ENCODE results near the gene RNF186.

Gene RNF186

DNA sequence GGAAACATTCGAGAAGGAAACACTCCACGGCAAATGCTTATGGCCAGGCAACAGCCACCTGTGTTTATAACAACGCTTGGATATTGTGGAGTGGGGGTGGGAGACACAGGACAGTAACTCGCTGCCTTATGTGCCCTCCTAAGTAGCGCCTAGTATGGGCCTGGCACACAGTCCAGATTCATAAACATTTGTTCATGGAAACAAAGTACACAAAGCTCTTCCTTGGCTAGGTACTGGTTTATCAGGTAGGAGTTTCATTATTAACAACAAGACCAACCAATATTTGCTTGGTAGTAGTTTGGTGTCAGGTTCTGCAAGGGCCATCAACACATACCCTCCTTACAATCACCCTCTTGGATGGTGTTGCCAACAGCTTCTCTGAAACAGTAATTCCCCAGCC is 38.8 kb downstream of the RNF186 start:
- no peak overlapping the region for H3K27ac ChIP-seq (ENCODE audit: extremely low read depth, low read depth, low read length)
- H3K36me3 ChIP-seq (ENCODE audit: control insufficient read depth in 2 of 2, insufficient read depth in 1 of 2, low read length in 2 of 2) = no peaks in the 10 kb centered on the region
- no peaks in the 10 kb centered on the region for H3K9me3 ChIP-seq (ENCODE audit: control insufficient read depth, insufficient read depth, low read depth, low read length)
- TF ChIP-seq ZNF585B (tag by site-specific recombination; IDR thresholded peaks at IDR 0.05) (no peak), ZNF514 (tag by site-specific recombination; IDR thresholded peaks at IDR 0.05) (no peak)
- POLR2A ChIA-PET = no interaction called here
- no peaks in the 10 kb centered on the region for H3K4me1 ChIP-seq (ENCODE audit: control insufficient read depth, insufficient read depth, low read length)
- CTCF ChIA-PET = interaction anchor here (1.4 kb wide), 1 partner anchor 9 kb away, joined by 3 read pairs; no protein-coding TSS in a partner anchor
- no peak overlapping the region for H3K4me3 ChIP-seq (ENCODE audit: low read depth, low read length)

DNA sequence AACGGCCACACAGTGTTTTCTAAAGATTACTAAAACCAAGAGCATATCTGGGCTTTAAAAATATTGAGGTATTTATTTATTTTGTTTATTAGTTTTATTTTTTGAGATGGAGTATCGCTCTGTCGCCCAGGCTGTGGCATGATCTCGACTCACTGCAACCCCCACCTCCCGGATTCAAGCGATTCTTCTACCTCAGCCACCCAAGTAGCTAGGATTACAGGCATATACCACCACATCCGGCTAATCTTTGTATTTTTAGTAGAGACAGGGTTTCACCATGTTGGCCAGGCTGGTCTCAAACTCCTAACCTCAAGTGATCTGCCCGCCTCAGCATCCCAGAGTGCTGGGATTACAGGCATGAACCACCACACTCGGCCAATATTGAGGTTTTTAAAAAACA is 39.3 kb downstream of the RNF186 start:
- ChIA-PET POLR2A (no interaction called here), CTCF (interaction anchor here (1.4 to 2.5 kb wide), 2 partner anchors 10 to 14 kb away, joined by 3 to 15 read pairs; no protein-coding TSS in a partner anchor)
- no peak overlapping the region for H3K27ac ChIP-seq (ENCODE audit: extremely low read depth, low read depth, low read length)
- TF ChIP-seq, protein P1, sequence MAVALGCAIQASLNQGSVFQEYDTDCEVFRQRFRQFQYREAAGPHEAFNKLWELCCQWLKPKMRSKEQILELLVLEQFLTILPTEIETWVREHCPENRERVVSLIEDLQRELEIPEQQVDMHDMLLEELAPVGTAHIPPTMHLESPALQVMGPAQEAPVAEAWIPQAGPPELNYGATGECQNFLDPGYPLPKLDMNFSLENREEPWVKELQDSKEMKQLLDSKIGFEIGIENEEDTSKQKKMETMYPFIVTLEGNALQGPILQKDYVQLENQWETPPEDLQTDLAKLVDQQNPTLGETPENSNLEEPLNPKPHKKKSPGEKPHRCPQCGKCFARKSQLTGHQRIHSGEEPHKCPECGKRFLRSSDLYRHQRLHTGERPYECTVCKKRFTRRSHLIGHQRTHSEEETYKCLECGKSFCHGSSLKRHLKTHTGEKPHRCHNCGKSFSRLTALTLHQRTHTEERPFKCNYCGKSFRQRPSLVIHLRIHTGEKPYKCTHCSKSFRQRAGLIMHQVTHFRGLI (tag by site-specific recombination; IDR thresholded peaks at IDR 0.05) = no peak
- TF ChIP-seq ZSCAN16 (tag by site-specific recombination; IDR thresholded peaks at IDR 0.05) (no peak), KLF7 (tag by site-specific recombination; IDR thresholded peaks at IDR 0.05; ENCODE audit: borderline replicate concordance) (no peak), YY2 (tag by site-specific recombination; IDR thresholded peaks at IDR 0.05) (no peak), ZNF138 (tag by site-specific recombination; IDR thresholded peaks at IDR 0.05; ENCODE audit: borderline replicate concordance) (no peak), ZNF777 (tag by site-specific recombination; IDR thresholded peaks at IDR 0.05; ENCODE audit: borderline replicate concordance) (no peak), SP2 (tag by site-specific recombination; IDR thresholded peaks at IDR 0.05) (no peak), ZNF223 (tag by site-specific recombination; IDR thresholded peaks at IDR 0.05) (no peak), ZBTB21 (tag by site-specific recombination; IDR thresholded peaks at IDR 0.05) (no peak), ZNF394 (tag by site-specific recombination; IDR thresholded peaks at IDR 0.05; ENCODE audit: borderline replicate concordance) (no peak), SP7 (tag by site-specific recombination; IDR thresholded peaks at IDR 0.05) (no peak), HOXD13 (CRISPR knock-in tag; IDR thresholded peaks at IDR 0.05; ENCODE audit: borderline replicate concordance) (no peak), ZNF510 (tag by site-specific recombination; IDR thresholded peaks at IDR 0.05; ENCODE audit: insufficient replicate concordance) (no peak), GFI1B (tag by site-specific recombination; IDR thresholded peaks at IDR 0.05) (no peak)
- no peaks in the 10 kb centered on the region for H3K36me3 ChIP-seq (ENCODE audit: control insufficient read depth in 2 of 2, insufficient read depth in 1 of 2, low read length in 2 of 2)
- H3K9me3 ChIP-seq (ENCODE audit: control insufficient read depth, insufficient read depth, low read depth, low read length) = no peaks in the 10 kb centered on the region
- no peak overlapping the region for H3K4me3 ChIP-seq (ENCODE audit: low read depth, low read length)
- no peaks in the 10 kb centered on the region for H3K4me1 ChIP-seq (ENCODE audit: control insufficient read depth, insufficient read depth, low read length)

DNA sequence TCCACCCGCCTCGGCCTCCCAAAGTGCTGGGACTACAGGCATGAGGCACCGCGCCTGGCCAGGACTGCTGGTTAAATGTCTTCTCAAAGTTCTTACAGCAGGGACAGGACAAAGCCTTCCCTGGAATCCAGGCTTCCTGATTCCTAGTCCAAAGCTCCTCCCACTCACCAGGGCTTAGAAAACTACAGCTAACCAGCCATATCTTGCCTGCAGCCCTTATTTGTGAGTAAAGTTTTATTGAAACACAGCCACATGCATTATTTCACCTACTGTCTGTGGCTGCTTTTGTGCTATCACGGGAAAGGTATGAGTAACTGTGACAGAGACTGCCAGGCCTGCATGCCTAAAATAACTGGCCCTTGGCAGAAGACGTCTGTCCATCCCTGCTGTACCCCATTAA is 39.8 kb downstream of the RNF186 start:
- Histone ChIP-seq H3K4me3 (ENCODE audit: low read depth, low read length) (no peak overlapping the region), H3K4me1 (ENCODE audit: control insufficient read depth, insufficient read depth, low read length) (no peaks in the 10 kb centered on the region), H3K27ac (ENCODE audit: extremely low read depth, low read depth, low read length) (no peak overlapping the region), H3K36me3 (ENCODE audit: control insufficient read depth in 2 of 2, insufficient read depth in 1 of 2, low read length in 2 of 2) (no peaks in the 10 kb centered on the region), H3K9me3 (ENCODE audit: control insufficient read depth, insufficient read depth, low read depth, low read length) (no peaks in the 10 kb centered on the region)
- POLR2A ChIA-PET = no interaction called here
- CTCF ChIA-PET = interaction anchor here (2.5 kb wide), 1 partner anchor 13 kb away, joined by 15 read pairs; no protein-coding TSS in a partner anchor
- TF ChIP-seq SCRT1 (tag by site-specific recombination; IDR thresholded peaks at IDR 0.05; ENCODE audit: borderline replicate concordance) (no peak), ZNF239 (tag by site-specific recombination; IDR thresholded peaks at IDR 0.05) (no peak), ZNF114 (tag by site-specific recombination; IDR thresholded peaks at IDR 0.05) (no peak), ZNF133 (tag by site-specific recombination; IDR thresholded peaks at IDR 0.05) (no peak), ZNF654 (tag by site-specific recombination; IDR thresholded peaks at IDR 0.05; ENCODE audit: low read depth) (no peak), ZNF777 (tag by site-specific recombination; IDR thresholded peaks at IDR 0.05; ENCODE audit: borderline replicate concordance) (no peak), ZBTB17 (tag by site-specific recombination; IDR thresholded peaks at IDR 0.05) (no peak), ZNF221 (tag by site-specific recombination; IDR thresholded peaks at IDR 0.05; ENCODE audit: borderline replicate concordance) (no peak), MYNN (tag by site-specific recombination; IDR thresholded peaks at IDR 0.05; ENCODE audit: borderline replicate concordance) (no peak), ZNF473 (tag by site-specific recombination; IDR thresholded peaks at IDR 0.05) (no peak), ZNF768 (tag by site-specific recombination; IDR thresholded peaks at IDR 0.05) (no peak), ZNF529 (tag by site-specific recombination; IDR thresholded peaks at IDR 0.05; ENCODE audit: insufficient replicate concordance) (no peak), ZFP41 (tag by site-specific recombination; IDR thresholded peaks at IDR 0.05; ENCODE audit: borderline replicate concordance) (no peak)
- TF ChIP-seq, protein P2, sequence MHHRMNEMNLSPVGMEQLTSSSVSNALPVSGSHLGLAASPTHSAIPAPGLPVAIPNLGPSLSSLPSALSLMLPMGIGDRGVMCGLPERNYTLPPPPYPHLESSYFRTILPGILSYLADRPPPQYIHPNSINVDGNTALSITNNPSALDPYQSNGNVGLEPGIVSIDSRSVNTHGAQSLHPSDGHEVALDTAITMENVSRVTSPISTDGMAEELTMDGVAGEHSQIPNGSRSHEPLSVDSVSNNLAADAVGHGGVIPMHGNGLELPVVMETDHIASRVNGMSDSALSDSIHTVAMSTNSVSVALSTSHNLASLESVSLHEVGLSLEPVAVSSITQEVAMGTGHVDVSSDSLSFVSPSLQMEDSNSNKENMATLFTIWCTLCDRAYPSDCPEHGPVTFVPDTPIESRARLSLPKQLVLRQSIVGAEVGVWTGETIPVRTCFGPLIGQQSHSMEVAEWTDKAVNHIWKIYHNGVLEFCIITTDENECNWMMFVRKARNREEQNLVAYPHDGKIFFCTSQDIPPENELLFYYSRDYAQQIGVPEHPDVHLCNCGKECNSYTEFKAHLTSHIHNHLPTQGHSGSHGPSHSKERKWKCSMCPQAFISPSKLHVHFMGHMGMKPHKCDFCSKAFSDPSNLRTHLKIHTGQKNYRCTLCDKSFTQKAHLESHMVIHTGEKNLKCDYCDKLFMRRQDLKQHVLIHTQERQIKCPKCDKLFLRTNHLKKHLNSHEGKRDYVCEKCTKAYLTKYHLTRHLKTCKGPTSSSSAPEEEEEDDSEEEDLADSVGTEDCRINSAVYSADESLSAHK (tag by site-specific recombination; IDR thresholded peaks at IDR 0.05) = no peak
- TF ChIP-seq, protein P3, sequence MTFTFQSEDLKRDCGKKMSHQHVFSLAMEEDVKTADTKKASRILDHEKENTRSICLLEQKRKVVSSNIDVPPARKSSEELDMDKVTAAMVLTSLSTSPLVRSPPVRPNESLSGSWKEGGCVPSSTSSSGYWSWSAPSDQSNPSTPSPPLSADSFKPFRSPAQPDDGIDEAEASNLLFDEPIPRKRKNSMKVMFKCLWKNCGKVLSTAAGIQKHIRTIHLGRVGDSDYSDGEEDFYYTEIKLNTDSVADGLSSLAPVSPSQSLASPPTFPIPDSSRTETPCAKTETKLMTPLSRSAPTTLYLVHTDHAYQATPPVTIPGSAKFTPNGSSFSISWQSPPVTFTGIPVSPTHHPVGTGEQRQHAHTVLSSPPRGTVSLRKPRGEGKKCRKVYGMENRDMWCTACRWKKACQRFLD (tag by site-specific recombination; IDR thresholded peaks at IDR 0.05) = no peak
